GM19099 (cell line): ENCODE data around the gene YBX3.

Experiments used
- POLR2A ChIP-seq: IDR thresholded peaks from 3 replicates; pipeline ENCODE4 v1.6.1; 2011; ENCODE audit warnings: low read depth; ENCODE audit not compliant: insufficient read length; ENCODE audit errors: extremely low read depth

YBX3 gene

DNA sequence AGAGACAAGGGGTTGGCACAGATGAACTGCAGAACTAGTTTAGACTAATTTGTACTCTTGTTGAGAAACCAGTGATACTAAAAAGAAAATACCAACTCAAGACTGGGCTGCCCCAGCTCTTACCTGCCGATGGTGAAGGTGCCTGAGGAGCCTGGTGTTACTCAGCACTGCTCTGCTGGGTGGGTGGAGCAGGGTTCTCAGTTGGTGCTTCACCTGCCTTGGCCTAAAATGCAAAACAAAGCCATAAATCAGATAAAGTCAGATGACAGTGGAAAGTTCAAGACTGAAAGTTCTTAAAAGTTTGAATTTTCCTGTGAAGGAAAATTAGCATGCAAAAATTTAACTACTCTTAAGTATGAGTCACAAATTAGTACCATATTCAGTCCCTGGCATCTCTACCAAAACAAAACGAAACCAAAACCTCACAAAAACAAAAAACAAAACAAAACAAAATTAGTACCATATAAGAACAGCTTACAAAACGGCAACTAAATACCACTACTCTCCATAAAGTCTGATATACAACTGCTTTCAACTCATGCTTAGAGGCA, 21.9 kb downstream of the YBX3 start:
- TF ChIP-seq POLR2A = no peak

DNA sequence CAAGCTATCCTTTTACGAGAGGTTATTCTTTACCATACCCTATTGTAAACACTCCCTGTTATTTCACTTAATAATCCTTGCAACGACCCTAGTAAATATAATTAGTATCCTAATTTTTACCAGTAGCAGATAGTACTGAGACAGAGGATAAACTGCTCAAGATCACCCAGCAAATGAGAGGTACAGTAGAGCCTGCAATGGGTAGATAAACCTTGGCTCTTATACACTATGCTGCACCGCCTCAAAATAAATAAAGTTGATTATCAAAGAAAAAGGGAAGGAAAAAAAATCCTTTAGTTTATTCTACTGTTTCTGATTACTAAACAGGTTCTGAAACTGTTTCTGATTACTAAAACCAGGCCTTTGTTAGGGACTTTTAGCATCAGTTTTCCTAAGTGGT, 22.5 kb downstream of the YBX3 start:
- TF ChIP-seq POLR2A = no peak

DNA sequence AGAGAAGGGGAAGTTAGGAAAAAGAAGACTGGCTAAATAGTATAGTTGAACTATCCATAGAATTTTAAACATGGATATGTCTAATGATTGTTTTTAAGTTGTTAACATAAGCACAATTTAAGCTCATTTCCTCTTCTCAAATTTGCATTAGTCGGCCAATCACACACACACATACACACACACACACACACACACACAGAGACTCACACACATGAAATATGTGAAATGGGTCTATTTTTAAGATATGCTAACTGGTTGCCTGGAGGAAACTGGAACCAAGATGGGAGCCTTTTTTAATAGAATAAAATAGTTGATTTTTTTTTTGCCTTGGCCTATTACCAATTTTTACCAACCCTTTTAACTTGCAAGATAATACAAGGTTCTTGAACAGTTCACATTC, 25.3 kb downstream of the YBX3 start:
- no peak for TF ChIP-seq POLR2A

DNA sequence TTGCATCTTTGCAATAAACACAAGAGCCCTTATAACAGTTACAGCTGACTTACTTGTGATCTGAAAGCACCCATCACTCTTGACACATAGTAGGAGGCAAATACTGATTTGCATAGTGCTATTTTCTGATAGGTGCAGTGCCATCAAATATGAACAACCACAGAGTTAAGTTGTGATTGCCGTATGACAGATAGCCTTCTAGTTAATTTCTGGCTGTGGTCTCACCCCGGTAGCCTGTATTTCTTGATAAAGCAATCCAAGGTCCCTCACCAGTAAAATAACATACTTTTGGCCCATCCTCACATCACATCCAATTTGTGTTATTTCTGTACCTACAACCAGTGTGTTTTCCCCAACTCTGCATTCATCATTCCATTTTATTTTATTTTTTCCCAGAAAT, 26.0 kb downstream of the YBX3 start:
- no peak for TF ChIP-seq POLR2A

DNA sequence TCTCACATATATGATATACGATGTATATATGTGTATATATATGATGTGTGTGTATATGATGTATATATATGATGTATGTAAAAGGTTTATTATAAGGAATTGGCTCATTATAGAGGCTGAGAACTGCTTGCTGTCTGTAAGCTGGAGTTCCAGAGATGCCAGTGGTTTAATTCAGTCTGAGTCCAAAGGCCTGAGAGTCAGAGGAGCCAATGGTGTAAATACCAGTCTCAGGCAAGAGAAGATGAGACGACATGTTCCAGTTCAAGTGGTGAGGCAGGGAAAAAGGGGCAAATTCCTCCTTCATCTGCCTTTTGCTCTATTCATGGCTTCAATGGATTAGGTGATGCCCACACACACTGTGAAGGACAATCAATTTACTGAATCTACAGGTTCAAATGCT, 32.2 kb downstream of the YBX3 start:
- no peak for TF ChIP-seq POLR2A

DNA sequence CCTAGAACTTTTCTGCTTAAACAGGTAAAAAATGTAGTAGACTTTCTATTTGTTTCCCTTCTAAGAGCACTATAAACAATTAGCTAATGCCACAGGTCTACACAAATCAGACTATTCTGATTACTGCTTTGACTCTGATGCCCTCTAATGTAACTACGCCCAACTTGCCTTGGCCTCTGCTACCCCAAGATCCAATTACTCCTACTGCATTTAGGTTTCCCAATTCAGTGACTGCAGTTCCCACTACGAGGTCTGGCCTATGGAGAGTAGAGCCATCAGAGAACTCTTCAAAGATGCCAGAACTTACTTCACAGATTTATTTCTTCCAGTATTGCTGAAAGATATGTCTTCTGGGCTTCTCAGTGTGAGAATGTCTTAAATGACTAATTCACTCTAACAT, 34.0 kb downstream of the YBX3 start:
- TF ChIP-seq POLR2A = no peak

DNA sequence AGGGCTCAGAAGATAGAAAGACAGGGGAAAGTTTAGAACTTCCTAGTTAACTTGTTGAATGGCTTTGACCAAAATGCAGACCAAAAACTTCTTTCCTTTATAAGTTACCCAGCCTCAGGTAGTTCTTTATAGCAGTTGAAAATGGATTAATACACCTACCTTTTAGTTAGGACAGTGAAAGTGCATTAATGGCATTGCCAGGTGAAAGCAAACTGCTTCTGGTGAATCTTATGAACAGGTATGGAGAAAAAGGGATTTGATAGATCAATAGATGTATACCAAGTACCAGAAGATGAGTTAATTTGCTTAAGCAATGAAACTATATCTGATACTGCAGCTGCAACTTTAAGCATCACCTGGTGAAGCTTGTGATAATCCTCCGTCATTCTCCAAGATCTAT, 35.1 kb downstream of the YBX3 start:
- TF ChIP-seq POLR2A = no peak

GRCh38 chr12:10673659-10674384, 49.3 kb downstream of the YBX3 start, which contains the start of gene STYK1:
Gene STYK1, minus strand, starts transcription at chr12:10674052. Its CDS starts 39,434 bp downstream, at chr12:10634618.
- no peak for TF ChIP-seq POLR2A

GRCh38 chr12:10672231-10672868, 50.8 kb downstream of the YBX3 start:
- no peak for TF ChIP-seq POLR2A

- TF ChIP-seq POLR2A = no peak
Measured at GRCh38 chr12:10669533-10669932, 53.6 kb downstream of the YBX3 start.

DNA sequence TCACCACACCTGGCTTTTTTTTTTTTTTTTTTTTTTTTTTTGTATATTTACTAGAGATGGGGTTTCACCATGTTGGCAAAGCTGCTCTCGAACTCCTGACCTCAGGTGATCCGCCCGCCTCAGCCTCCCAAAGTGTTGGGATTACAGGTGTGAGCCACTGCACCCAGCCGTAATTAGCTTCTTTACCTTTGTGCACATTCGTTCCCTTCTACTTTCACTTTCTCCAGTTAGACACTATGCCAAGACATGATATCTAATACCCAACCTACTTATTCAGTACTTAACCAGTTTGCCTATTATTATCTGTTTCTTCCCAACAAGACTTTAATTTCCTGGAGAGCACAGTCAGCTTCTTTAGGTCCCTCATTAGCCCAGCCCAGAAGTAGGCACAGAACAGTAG, 54.6 kb downstream of the YBX3 start:
- TF ChIP-seq POLR2A = no peak

DNA sequence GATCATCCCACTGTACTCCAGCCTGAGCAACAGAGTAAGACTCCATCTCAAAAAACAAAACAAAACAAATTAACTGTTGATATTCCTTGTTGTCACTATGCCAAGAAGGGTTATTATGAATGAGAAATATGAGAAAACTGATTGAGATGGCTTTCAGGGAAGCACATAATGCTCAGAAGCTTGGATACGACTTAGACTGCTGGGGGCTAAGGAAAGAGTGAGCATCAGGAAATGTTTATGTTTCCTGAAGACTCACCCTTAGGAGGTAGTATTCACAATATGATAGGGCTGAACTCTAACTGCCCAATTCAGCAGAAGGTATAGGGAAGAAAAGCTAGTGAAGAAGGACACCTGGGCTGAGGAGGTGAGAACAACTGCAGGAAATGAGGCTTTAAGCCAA, 55.5 kb downstream of the YBX3 start:
- no peak for TF ChIP-seq POLR2A

- no peak for TF ChIP-seq POLR2A
Measured at GRCh38 chr12:10664499-10664898, 58.6 kb downstream of the YBX3 start.

DNA sequence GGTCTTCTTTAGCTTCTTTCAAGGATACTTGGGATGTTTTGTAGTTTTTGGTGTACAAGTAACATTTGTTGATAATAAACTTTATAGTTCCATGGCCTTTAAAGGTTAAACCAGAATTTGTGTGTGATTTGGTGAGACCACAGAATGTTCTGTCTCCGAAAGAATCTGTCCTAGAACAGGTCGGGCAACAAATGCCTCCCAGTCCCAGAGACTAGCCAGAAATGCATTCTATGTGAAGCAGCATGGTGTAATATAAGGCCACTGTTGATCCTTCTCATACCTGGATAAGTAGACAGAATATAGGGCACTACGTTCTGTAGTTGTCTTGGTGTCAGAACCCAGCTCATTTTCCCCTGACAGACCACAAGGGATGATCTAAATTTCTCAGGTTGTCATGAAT, 59.3 kb downstream of the YBX3 start:
- no peak for TF ChIP-seq POLR2A

DNA sequence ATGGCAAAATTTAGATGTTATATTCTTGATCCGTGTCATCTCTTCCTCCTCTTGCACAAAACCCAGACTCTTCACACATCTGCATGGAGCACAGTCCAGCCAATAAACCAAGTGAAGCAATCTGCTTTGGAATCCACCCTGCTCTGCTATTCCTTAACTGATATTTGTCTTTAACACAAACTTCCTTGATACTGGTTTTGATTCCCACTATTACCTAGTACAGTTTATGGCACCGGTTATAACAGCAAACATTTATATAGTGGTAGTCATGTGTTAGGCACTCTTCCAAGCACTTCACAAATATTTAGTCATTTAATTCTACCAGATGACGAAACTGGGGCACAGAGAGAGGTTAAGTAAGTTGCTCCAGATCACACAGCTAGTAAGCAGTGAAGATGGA, 61.8 kb downstream of the YBX3 start:
- no peak for TF ChIP-seq POLR2A

DNA sequence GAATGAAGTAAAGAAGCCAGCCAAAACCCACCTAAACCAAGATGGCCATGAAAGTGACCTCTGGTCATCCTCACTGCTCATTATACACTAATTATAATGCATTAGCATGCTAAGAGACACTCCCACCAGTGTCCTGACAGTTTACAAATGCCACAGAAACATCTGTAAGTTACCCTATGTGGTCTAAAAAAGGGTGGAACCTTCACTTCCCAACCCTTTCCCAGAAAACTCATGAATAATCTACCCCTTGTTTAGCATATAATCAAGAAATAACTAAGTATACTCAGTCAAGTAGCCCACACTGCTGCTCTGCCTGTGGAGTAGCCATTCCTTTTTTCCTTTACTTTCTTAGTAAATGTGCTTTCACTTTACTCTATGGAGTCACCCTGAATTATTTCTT, 69.1 kb downstream of the YBX3 start:
- TF ChIP-seq POLR2A = no peak
